CD4-positive, alpha-beta T cell (primary cell): ENCODE results near the gene PCK2. TPM values are rescaled to one million over a fixed set of nuclear protein-coding genes. Genes with fewer than 3 reads are reported as not detected.

Source experiments
- ATAC-seq: fragments of 200-7000 bp; cut with Tn5 transposase; one replicate; pipeline ENCODE4 v1.10.0; 2022; ENCODE audit warnings: mild to moderate bottlenecking; ENCODE audit not compliant: poor library complexity
- CTCF ChIA-PET: fragments of 350-600 bp; sonication (Branson Sonifier 250); formaldehyde crosslinking; loops from one replicate; lab custom pipeline; 2021; ENCODE audit warnings: antibody characterized with exemption, inconsistent platforms; lab: Charles Lee
- POLR2A ChIA-PET: fragments of 350-600 bp; sonication (Branson Sonifier 250); formaldehyde crosslinking; loops from one replicate; lab custom pipeline; 2021; ENCODE audit warnings: antibody characterized with exemption, inconsistent platforms; lab: Charles Lee
- DNase-seq, 14 experiments: peaks; one replicate each; pipeline ENCODE4 v3.0.0-alpha.2; 2013 to 2020; ENCODE audit warnings: mixed read lengths in 2 of 14
- H3K27ac ChIP-seq, 2 donors: one replicate each; pipeline versions ENCODE4 v1.5.1 to v1.7.0; 2013; ENCODE audit warnings: low read length in 2 of 2, low read depth in 1 of 2, mild to moderate bottlenecking in 1 of 2
- H3K27me3 ChIP-seq, 2 experiments: 1 replicate in 1 of 2; 2 replicates in 1 of 2; pipeline versions ENCODE4 v1.6.1 to v1.7.0; 2013; ENCODE audit warnings: low read length in 2 of 2, control low read depth in 1 of 2, mild to moderate bottlenecking in 1 of 2, moderate library complexity in 1 of 2; ENCODE audit not compliant: insufficient read depth in 2 of 2, control insufficient read depth in 1 of 2
- H3K36me3 ChIP-seq: one replicate; pipeline ENCODE4 v1.6.1; 2013; ENCODE audit warnings: low read length, control low read depth; ENCODE audit not compliant: insufficient read depth
- H3K4me1 ChIP-seq: one replicate; pipeline ENCODE4 v1.6.1; 2013; ENCODE audit warnings: low read length, control low read depth; ENCODE audit not compliant: insufficient read depth
- H3K4me3 ChIP-seq: one replicate; pipeline ENCODE4 v1.5.1; 2013; ENCODE audit warnings: mild to moderate bottlenecking, low read length, moderate library complexity
- H3K9me3 ChIP-seq, 2 experiments: 1 replicate in 1 of 2; 2 replicates in 1 of 2; pipeline versions ENCODE4 v1.6.1 to v1.7.0; 2013; ENCODE audit warnings: low read length in 2 of 2, mild to moderate bottlenecking in 2 of 2, control low read depth in 1 of 2, moderate library complexity in 1 of 2; ENCODE audit not compliant: control insufficient read depth in 1 of 2, insufficient read depth in 1 of 2
- H3K27ac Mint-ChIP-seq: one replicate; pipeline ENCODE4 v1.8.0; 2020; ENCODE audit warnings: mixed read lengths
- H3K27me3 Mint-ChIP-seq: one replicate; pipeline ENCODE4 v1.8.0; 2021; ENCODE audit warnings: mixed read lengths
- H3K36me3 Mint-ChIP-seq: one replicate; pipeline ENCODE4 v1.8.0; 2021; ENCODE audit warnings: low read depth, mixed read lengths
- H3K4me1 Mint-ChIP-seq: one replicate; pipeline ENCODE4 v1.8.0; 2021; ENCODE audit warnings: low read depth, mixed read lengths
- H3K4me3 Mint-ChIP-seq: one replicate; pipeline ENCODE4 v1.8.0; 2020; ENCODE audit warnings: mild to moderate bottlenecking, mixed read lengths
- H3K9me3 Mint-ChIP-seq: one replicate; pipeline ENCODE4 v1.8.0; 2020; ENCODE audit warnings: mixed read lengths
- intact Hi-C, 2 experiments: fragments of 100-400 bp; cut with DNase I in 1 of 2; cut with micrococcal nuclease in 1 of 2; formaldehyde crosslinking; loops; one replicate each; pipeline versions ENCODE4 v1.15.1 to v1.9.0; 2023 to 2025; cut with DNase I, micrococcal nuclease
- total RNA-seq, 174 experiments: library from RNA in 2 of 174; stranded (reverse) in 2 of 174; gene quantifications; one replicate each; pipeline ENCODE4 v1.2.3 and lab custom pipeline; 2021 to 2026
- TF ChIP-seq, protein P1 (sequence below): fragments of 200-600 bp; IDR thresholded peaks from one replicate; pipeline ENCODE4 v1.8.0; 2022; ENCODE audit warnings: antibody characterized with exemption, mild to moderate bottlenecking

PCK2 gene
- total RNA-seq, 2 experiments from 2014 or later, result 5.2 to 7.4 TPM

DNA sequence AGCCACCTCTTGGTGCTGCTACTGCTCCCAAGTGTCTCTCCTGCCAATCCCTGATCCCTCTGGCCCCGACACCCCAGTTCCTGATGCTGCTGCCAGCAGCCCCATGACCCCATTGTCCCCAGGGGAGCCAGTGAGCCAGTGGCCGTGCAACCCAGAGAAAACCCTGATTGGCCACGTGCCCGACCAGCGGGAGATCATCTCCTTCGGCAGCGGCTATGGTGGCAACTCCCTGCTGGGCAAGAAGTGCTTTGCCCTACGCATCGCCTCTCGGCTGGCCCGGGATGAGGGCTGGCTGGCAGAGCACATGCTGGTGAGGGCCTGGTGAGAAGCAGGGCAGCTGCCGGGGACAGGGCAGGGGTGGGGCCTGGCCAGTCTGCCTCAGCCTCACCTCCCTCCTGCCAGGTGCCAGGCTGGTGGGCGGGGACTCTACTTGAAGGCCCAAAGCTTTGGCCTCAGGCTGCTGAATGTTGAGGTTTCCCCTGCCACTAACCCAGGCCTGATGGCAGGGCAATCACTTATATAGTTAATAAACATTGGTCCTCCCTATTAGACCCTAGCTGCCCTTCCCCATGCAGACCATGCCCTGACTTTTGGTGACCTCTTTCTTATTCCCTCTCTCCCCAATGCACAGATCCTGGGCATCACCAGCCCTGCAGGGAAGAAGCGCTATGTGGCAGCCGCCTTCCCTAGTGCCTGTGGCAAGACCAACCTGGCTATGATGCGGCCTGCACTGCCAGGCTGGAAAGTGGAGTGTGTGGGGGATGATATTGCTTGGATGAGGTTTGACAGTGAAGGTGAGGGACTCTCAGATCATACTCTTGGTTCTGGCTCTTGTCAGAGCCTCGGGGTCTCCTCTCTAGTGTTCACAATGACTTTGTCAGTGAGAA is 5.1 kb downstream of the PCK2 start:
- H3K27me3 ChIP-seq, result no peaks in the 10 kb centered on the region
- Mint-ChIP-seq H3K27ac (no peak overlapping the region), H3K27me3 (no peaks in the 10 kb centered on the region), H3K9me3 (no peaks in the 10 kb centered on the region), H3K36me3 (peaks cover 51% of the 10 kb centered on the region), H3K4me3 (no peak overlapping the region), H3K4me1 (peaks cover 23% of the 10 kb centered on the region)
- intact Hi-C loops, result loop anchor here in 1 of 2 experiments (10.0 kb wide), 1 partner anchor 124 kb away; no protein-coding TSS in a partner anchor
- peaks cover 16% of the 10 kb centered on the region for H3K4me1 ChIP-seq
- DNase-seq (no peak), ATAC-seq (no peak)
- no peaks in the 10 kb centered on the region for H3K9me3 ChIP-seq
- CTCF ChIA-PET, result interaction anchor here (2.2 kb wide), 1 partner anchor 10 kb away, joined by 5 read pairs; no protein-coding TSS in a partner anchor
- peaks cover 54% of the 10 kb centered on the region for H3K36me3 ChIP-seq
- TF ChIP-seq, protein P1, sequence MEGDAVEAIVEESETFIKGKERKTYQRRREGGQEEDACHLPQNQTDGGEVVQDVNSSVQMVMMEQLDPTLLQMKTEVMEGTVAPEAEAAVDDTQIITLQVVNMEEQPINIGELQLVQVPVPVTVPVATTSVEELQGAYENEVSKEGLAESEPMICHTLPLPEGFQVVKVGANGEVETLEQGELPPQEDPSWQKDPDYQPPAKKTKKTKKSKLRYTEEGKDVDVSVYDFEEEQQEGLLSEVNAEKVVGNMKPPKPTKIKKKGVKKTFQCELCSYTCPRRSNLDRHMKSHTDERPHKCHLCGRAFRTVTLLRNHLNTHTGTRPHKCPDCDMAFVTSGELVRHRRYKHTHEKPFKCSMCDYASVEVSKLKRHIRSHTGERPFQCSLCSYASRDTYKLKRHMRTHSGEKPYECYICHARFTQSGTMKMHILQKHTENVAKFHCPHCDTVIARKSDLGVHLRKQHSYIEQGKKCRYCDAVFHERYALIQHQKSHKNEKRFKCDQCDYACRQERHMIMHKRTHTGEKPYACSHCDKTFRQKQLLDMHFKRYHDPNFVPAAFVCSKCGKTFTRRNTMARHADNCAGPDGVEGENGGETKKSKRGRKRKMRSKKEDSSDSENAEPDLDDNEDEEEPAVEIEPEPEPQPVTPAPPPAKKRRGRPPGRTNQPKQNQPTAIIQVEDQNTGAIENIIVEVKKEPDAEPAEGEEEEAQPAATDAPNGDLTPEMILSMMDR, result no peak
- H3K4me3 ChIP-seq, result no peak overlapping the region
- no peak overlapping the region for H3K27ac ChIP-seq
- POLR2A ChIA-PET, result no interaction called here

DNA sequence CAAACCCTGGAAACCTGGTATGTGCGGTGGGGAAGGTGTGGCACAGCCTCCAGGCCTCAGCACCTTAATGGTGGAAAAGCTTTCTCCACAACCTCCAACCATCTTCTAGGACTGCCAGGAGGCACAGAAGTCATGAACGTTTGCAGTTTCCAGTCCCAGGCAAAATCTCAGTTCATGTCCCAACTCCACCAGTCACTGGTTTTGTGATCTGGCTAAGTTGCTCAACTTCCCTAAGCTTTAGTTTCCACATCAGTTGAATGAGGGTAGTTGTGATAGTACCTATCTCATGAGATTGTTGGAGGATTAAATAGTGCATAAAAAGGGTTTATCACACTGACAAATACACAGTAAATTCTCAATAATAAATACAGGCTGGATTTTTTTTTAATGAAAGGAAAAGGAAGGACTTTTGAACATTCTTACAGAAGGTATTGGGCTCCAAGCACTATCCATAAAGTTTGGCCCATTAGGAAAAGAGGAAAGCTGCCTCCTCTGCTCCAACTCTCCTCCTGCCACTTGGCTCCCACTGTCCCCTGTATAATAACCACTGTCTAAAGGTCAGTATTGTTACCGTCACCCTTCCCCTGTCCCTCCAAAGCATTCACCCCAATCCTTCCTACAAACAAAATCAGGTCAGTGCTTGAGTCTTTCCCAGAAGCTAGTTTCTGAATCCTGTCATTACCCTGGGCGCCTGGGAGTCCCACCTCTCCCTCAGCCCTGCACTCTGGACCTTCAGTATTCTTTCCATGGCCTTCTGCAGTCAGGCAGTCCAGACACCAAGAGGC is 6.3 kb downstream of the PCK2 start:
- H3K4me1 ChIP-seq, result peaks cover 5% of the 10 kb centered on the region
- H3K27me3 ChIP-seq, result no peaks in the 10 kb centered on the region
- H3K9me3 ChIP-seq, result no peaks in the 10 kb centered on the region
- Mint-ChIP-seq H3K27me3 (no peaks in the 10 kb centered on the region), H3K4me3 (no peak overlapping the region), H3K4me1 (peaks cover 13% of the 10 kb centered on the region), H3K36me3 (peaks cover 45% of the 10 kb centered on the region), H3K9me3 (no peaks in the 10 kb centered on the region), H3K27ac (no peak overlapping the region)
- H3K4me3 ChIP-seq, result no peak overlapping the region
- peaks cover 56% of the 10 kb centered on the region for H3K36me3 ChIP-seq
- CTCF ChIA-PET, result interaction anchor here (0.8 to 2.2 kb wide), 2 partner anchors 8 to 10 kb away, joined by 3 to 5 read pairs; no protein-coding TSS in a partner anchor
- TF ChIP-seq, protein P1, result no peak
- POLR2A ChIA-PET, result no interaction called here
- DNase-seq (no peak), ATAC-seq (no peak)
- intact Hi-C loops, result loop anchor here in 1 of 2 experiments (5.0 kb wide), 1 partner anchor 468 kb away; no protein-coding TSS in a partner anchor
- no peak overlapping the region for H3K27ac ChIP-seq

DNA sequence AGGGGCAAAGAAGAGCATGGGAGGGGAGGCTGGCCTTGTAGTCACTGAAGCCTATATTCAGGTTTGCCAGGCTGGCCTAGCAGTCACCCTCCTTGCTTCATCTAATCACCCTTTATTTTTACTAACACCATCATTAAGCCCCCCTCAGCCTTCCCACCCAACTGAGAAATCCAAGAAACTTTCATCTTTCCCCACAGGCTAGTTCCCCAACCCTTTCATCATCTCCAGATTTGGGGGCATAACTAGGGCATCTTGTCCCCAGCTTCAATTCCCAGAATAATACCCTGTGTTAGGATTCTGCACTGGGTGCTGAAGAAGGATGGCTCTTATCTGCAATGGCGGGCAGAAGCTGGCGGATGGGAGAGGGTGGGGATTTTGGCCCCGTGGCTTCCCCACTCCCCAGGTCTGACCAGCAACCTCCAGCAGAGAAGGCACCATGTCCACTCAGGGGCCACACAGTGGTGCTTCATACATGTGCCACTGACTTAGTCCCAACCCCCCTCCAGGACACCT is 6.9 kb downstream of the PCK2 start:
- Mint-ChIP-seq H3K4me1 (peaks cover 8% of the 10 kb centered on the region), H3K4me3 (no peak overlapping the region), H3K36me3 (peaks cover 41% of the 10 kb centered on the region), H3K9me3 (no peaks in the 10 kb centered on the region), H3K27ac (no peak overlapping the region), H3K27me3 (no peaks in the 10 kb centered on the region)
- no peak for ATAC-seq
- Histone ChIP-seq H3K27ac (no peak overlapping the region), H3K9me3 (no peaks in the 10 kb centered on the region), H3K4me1 (no peaks in the 10 kb centered on the region), H3K36me3 (peaks cover 56% of the 10 kb centered on the region), H3K4me3 (no peak overlapping the region), H3K27me3 (no peaks in the 10 kb centered on the region)
- TF ChIP-seq, protein P1, result no peak
- POLR2A ChIA-PET, result interaction anchor here (1.3 kb wide), 1 partner anchor 10 kb away, joined by 3 read pairs; no protein-coding TSS in a partner anchor
- CTCF ChIA-PET, result interaction anchor here (2.2 kb wide), 1 partner anchor 8 kb away, joined by 5 read pairs; no protein-coding TSS in a partner anchor
- no peak for DNase-seq
- intact Hi-C loops, result loop anchor here in 1 of 2 experiments (5.0 kb wide), 1 partner anchor 469 kb away; no protein-coding TSS in a partner anchor
